GM10266 (cell line): ENCODE data around the gene STC2.

Experiments
- DNase-seq: peaks from one replicate; pipeline ENCODE4 v3.0.0; 2012; ENCODE audit errors: extremely low spot score
- CTCF ChIP-seq: IDR thresholded peaks from 2 replicates; pipeline ENCODE4 v1.5.1; 2012; ENCODE audit warnings: mild to moderate bottlenecking, low read depth; ENCODE audit not compliant: control insufficient read depth, insufficient read depth; ENCODE audit errors: missing control alignments

Gene STC2

GRCh38 chr5:173310861-173311785 lies 17.1 kb downstream of the STC2 start:
- TF ChIP-seq CTCF: no peak
- no peak for DNase-seq

GRCh38 chr5:173310218-173310769 lies 17.9 kb downstream of the STC2 start:
- no peak for TF ChIP-seq CTCF
- DNase-seq: no peak

DNA sequence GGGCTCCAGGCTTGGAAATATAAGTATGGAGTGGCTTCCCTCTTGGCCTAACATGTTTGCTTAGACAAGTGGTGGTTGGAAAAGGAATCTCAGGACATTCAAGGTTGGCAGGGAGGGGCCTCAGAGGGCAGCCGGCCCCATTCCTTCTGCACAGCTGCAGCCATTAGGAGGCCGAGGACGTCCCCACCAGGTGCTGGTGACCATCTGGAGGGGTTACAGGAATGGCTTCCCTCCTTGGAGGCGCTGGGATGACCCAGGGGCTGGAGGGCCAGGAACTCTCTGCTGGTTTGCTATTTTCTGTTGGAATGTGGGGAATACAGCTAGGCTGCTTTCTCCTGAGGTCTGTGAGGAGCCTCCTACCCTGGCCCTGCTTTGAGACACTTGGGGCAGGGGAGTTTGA lies 18.5 kb downstream of the STC2 start:
- DNase-seq: no peak
- TF ChIP-seq CTCF: no peak

DNA sequence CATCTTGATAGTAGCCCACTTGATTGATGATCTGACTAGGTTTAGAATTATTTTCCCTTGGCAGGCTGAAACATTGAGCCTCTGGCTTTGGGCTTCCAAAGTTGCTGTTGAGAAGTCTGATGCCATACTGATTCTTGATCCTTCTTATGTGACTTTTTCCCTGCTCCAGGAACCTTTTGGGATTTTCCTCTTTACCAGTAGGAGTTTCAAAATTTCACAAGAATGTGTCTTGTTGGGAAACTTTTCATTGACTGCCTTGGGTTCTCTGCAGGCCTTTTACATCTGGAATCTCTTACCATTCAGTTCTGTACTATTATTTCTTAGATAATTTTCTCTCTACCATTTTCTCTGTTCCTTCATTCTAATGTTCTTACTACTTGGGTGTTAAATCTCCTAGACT lies 20.0 kb downstream of the STC2 start:
- no peak for TF ChIP-seq CTCF
- DNase-seq: no peak

- TF ChIP-seq CTCF: no peak
- no peak for DNase-seq
Measured at GRCh38 chr5:173307695-173308094, 20.5 kb downstream of the STC2 start.

DNA sequence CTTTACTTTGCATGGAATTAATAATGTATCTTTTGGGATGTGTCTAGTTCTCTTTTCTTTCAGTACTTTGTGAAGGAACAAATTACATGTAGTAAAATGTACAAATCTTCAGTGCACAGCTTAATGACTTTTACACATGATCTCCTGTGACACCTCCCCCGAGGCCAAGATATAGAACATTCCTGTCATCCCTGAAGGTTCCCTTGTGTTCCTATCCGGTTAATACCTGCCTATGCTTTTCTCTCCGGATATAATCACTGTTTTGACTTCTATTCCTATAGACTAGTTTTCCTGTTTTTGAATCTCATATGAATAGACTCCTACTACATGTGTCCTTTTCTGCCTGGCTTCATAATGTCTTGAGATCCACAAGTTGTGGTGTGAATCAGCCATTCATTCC lies 21.5 kb downstream of the STC2 start:
- no peak for DNase-seq
- TF ChIP-seq CTCF: no peak

- no peak for DNase-seq
- TF ChIP-seq CTCF: no peak
Measured at GRCh38 chr5:173304591-173304988, 23.6 kb downstream of the STC2 start.
